NT2/D1 (cell line): ENCODE data around the gene LIF.

ENCODE experiments used
- DNase-seq: peaks from one replicate; pipeline ENCODE4 v3.0.0-alpha.2; 2011; ENCODE audit warnings: low read depth, low spot score
- H3K27me3 ChIP-seq: 2 replicates; pipeline ENCODE4 v1.6.0; 2011; ENCODE audit warnings: mild to moderate bottlenecking; ENCODE audit not compliant: insufficient read length, insufficient read depth
- H3K36me3 ChIP-seq: 2 replicates; pipeline ENCODE4 v1.6.1; 2011; ENCODE audit warnings: mild to moderate bottlenecking, low read length, mixed read lengths; ENCODE audit not compliant: insufficient read depth, insufficient read length
- H3K4me1 ChIP-seq: 2 replicates; pipeline ENCODE4 v1.5.1; 2011; ENCODE audit not compliant: insufficient read depth, insufficient read length
- H3K4me3 ChIP-seq: 2 replicates; pipeline ENCODE4 v1.5.1; 2011; ENCODE audit warnings: low read depth; ENCODE audit not compliant: insufficient read length
- H3K9ac ChIP-seq: 2 replicates; pipeline ENCODE4 v1.6.0; 2011; ENCODE audit warnings: low read depth; ENCODE audit not compliant: insufficient read length
- H3K9me3 ChIP-seq: 2 replicates; pipeline ENCODE4 v1.5.1; 2011; ENCODE audit warnings: mild to moderate bottlenecking, low read length; ENCODE audit not compliant: insufficient read depth
- SUZ12 ChIP-seq: IDR thresholded peaks from 2 replicates; pipeline ENCODE4 v1.6.1; 2011; ENCODE audit not compliant: insufficient read length, insufficient read depth; ENCODE audit errors: extremely low read depth
- YY1 ChIP-seq: IDR thresholded peaks from 2 replicates; pipeline ENCODE4 v1.6.1; 2011; ENCODE audit not compliant: insufficient read length, insufficient read depth
- ZNF274 ChIP-seq: IDR thresholded peaks from 2 replicates; pipeline ENCODE4 v1.6.1; 2011; ENCODE audit warnings: mild to moderate bottlenecking, low read depth, low read length

Gene LIF

DNA sequence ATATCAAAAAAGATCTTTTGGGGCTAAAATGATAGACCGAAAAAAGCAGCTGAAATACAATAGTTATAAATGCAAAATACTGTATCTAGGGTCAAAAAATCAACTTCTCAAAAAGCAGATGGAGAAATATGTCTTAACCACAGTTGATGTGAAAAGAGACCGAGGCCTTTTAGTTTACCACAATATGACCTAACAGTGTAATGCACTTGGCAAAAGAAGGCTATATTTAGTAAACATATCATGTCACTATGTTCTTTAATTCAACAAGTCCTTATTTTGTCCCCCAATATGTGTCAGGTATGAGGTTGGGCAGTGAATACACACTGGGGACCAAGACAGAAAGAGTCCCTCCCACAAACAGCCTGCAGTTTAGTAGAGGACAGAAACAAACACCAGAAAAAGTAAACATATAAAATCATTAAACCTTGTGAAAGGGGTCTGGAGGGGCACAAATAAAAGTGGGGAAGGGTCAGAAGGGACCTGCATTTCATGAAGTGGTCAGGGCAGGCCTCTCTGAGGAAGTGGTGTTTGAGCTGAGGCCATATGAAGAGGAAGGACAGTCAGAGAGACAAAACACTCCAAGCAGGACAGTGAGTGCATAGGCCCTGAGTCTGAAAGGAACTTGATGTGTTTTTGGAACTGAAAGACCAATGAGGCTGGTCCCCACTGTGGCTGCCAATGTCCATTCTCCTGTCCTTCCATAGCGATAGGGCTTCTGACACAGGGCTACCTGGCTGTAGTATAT is 53.4 kb downstream of the LIF start:
- TF ChIP-seq YY1 (no peak), ZNF274 (no peak), SUZ12 (no peak)
- H3K4me3 ChIP-seq, result no peak overlapping the region
- peaks cover 3% of the 10 kb centered on the region for H3K4me1 ChIP-seq
- H3K36me3 ChIP-seq, result no peaks in the 10 kb centered on the region
- peaks cover 5% of the 10 kb centered on the region; the same call in 1 of the 2 replicates for H3K9me3 ChIP-seq
- no peak for DNase-seq
- no peak overlapping the region for H3K9ac ChIP-seq
- no peaks in the 10 kb centered on the region for H3K27me3 ChIP-seq

DNA sequence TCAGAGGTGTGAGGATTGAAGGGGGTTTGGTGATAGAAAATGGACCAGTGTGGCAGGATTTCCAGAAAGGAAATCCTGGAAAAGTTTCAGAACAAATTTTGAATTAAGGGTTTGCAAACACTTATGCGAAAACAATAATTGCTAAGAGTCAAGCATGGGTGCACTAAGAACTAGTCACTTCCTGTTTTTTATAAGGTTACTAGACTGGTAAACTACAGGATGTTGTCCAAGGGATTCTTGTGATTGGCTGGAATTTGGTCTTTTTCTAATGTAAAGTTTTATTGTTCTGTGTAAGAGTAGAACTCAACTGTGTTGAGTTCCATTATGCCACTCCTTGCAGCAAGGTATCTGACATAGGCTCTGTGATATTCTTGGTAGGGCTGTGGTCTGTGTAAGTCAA is 54.1 kb downstream of the LIF start:
- TF ChIP-seq YY1 (no peak), SUZ12 (no peak), ZNF274 (no peak)
- no peak for DNase-seq
- Histone ChIP-seq H3K4me1 (peaks cover 3% of the 10 kb centered on the region), H3K36me3 (no peaks in the 10 kb centered on the region), H3K9me3 (no peaks in the 10 kb centered on the region), H3K27me3 (no peaks in the 10 kb centered on the region), H3K4me3 (no peak overlapping the region), H3K9ac (no peak overlapping the region)

DNA sequence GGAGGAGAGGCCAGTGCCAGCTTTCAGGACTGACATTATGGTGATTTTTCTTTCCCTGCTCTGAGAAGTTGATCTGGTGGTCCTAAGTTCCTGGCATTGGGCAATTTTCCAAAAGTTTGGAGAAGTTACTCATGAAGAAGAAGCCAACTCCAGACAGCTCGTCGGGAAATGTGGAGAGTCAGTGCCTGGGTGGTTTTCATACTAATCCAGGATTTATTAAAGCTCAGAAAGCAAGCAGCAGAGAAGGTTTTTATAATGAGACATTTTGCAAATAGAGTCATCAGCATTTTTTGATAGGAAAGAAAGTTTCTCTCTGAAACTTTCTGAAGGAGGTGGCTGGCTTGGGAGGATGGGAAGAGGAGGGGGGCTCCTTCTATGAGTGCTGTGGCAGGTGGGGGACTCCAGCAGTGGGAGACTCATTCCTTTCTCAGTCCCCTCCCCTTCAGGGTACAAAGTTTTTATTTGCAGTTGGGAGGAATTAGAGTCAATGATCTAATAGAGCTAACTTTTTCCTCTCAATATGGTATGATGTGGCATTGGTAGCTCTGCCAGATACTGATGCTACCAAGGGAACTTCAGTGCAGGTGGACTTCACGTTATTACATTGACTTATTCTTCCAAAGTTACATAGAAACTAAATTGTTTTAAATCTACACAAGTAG is 55.4 kb downstream of the LIF start:
- Histone ChIP-seq H3K4me1 (no peaks in the 10 kb centered on the region), H3K4me3 (no peak overlapping the region), H3K27me3 (no peaks in the 10 kb centered on the region), H3K9ac (no peak overlapping the region), H3K36me3 (no peaks in the 10 kb centered on the region), H3K9me3 (no peaks in the 10 kb centered on the region)
- TF ChIP-seq YY1 (no peak), ZNF274 (no peak), SUZ12 (no peak)
- no peak for DNase-seq

DNA sequence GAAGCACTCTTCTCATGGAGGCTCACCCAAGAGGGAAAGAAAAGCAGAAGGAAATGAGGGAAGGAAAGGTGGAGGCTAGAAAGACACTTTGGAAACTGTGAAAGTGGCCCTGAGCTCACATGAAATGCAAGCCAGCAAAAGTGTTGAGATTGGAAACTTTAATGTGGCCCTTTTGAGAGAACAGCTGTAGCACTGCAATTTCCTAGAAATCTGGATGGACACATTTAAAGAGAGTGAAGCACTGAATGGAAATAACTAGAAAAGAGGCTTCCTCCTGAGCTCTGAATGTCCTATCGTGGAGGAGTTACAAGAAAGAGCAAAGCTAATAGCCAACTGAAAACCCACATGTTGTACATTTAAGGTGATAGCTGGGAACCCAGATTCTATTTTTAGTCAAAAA is 56.0 kb downstream of the LIF start:
- Histone ChIP-seq H3K4me1 (no peaks in the 10 kb centered on the region), H3K4me3 (no peak overlapping the region), H3K27me3 (no peaks in the 10 kb centered on the region), H3K36me3 (no peaks in the 10 kb centered on the region), H3K9ac (no peak overlapping the region), H3K9me3 (no peaks in the 10 kb centered on the region)
- TF ChIP-seq SUZ12 (no peak), YY1 (no peak), ZNF274 (no peak)
- no peak for DNase-seq
